SJCRH30 (cell line): ENCODE results near the gene COX14. TPM values are rescaled to one million over a fixed set of nuclear protein-coding genes. Genes with fewer than 3 reads are reported as not detected.
"Not testable (repeated sequence)": the region's sequence is repeated elsewhere in the genome, so short reads cannot be mapped to it uniquely, and the experiment has no call there.

Source experiments
- DNase-seq, 2 experiments: peaks; one replicate each; pipeline ENCODE4 v3.0.0-alpha.2; 2015 to 2020
- H3K27ac ChIP-seq: fragments of 250-450 bp; sonication (Bioruptor Pico); 2 replicates; pipeline ENCODE4 v1.5.1; 2020; ENCODE audit warnings: mild to moderate bottlenecking, moderate library complexity
- H3K27me3 ChIP-seq: fragments of 250-450 bp; sonication (Bioruptor Pico); 2 replicates; pipeline ENCODE4 v1.5.1; 2020; ENCODE audit warnings: mild to moderate bottlenecking, moderate library complexity
- H3K36me3 ChIP-seq: fragments of 250-450 bp; sonication (Bioruptor Pico); 2 replicates; pipeline ENCODE4 v1.5.1; 2020; ENCODE audit warnings: mild to moderate bottlenecking, moderate library complexity
- H3K4me1 ChIP-seq: fragments of 250-450 bp; sonication (Bioruptor Pico); 2 replicates; pipeline ENCODE4 v1.5.1; 2020; ENCODE audit warnings: mild to moderate bottlenecking, moderate library complexity
- H3K4me3 ChIP-seq: fragments of 250-450 bp; sonication (Bioruptor Pico); 2 replicates; pipeline ENCODE4 v1.5.1; 2020; ENCODE audit warnings: mild to moderate bottlenecking, moderate library complexity
- H3K9me3 ChIP-seq: fragments of 250-450 bp; sonication (Bioruptor Pico); replicated peaks from 2 replicates; pipeline ENCODE4 v1.5.1; 2020; ENCODE audit warnings: mild to moderate bottlenecking, moderate library complexity
- total RNA-seq: library from RNA; depleted of rRNA; stranded (reverse); fragments of >200 nt; shearing (Covaris generic); gene quantifications from 2 replicates; pipeline ENCODE4 v1.2.3, GENCODE V29; 2014; rRNA removed

Gene COX14
- total RNA-seq, 1 experiment from 2014 or later, result 25.3 TPM

DNA sequence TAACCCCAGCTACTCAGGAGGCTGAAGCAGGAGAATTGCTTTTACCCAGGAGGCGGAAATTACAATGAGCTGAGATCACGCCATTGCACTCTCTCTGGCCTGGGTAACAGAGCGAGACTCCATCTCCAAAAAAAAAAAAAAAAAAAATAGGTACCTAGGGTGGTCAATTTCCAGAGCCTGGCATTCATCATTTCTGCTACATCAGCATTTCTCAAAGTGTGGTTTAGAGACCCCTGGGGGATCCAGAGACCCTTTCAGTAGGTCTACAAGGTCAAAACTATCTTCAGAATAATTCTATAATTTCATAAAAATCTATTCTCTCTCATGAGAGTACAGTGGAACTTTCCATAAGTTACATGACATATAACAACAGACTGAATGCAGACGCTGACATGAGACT is 35.2 kb downstream of the COX14 start:
- DNase-seq, result no peak
- Histone ChIP-seq H3K27me3 (no peaks in the 10 kb centered on the region), H3K9me3 (no peaks in the 10 kb centered on the region)

DNA sequence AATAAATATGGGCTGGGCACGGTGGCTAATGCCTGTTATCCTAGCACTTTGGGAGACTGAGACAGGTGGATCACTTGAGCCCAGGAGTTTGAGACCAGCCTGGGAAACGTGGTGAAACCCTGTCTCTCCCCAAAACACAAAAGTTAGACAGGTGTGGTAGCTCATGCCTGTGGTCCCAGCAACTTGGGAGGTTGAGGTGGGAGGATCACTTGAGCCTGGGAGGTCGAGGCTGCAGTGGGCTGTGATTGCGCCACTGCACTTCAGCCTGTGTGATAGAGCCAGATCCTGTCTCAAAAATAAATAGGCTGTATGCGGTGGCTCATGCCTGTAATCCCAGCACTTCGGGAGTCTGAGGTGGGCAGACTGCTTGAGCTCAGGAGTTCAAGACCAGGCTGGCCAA is 36.0 kb downstream of the COX14 start:
- not testable (repeated sequence) for H3K4me1 ChIP-seq, H3K27ac ChIP-seq, H3K9me3 ChIP-seq, H3K4me3 ChIP-seq, H3K27me3 ChIP-seq, DNase-seq, H3K36me3 ChIP-seq

More for the DNA sequence above, 35.2 kb downstream of the COX14 start:
- Histone ChIP-seq H3K4me3 (no peak overlapping the region), H3K36me3 (peaks cover 11% of the 10 kb centered on the region), H3K4me1 (no peaks in the 10 kb centered on the region), H3K27ac (no peak overlapping the region)

DNA sequence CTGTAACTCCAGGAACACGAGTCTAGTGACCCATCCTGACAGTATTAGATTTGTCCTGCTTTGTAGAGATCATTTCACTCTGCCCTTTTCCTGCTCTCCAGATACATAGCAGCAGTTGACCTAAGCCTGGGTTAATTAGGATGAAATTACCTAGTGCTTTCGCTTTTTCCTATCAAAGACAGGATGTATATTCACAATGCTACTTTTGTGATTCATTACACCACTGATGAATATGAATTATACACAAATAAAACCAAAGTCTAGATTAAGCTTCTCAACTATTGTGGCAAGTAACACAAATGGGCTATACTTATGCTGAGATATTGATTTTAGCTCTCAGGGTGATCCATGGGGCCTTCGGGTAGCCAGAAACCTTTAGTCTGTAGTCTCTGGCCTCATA is 37.3 kb downstream of the COX14 start:
- Histone ChIP-seq H3K36me3 (peaks cover 10% of the 10 kb centered on the region), H3K4me1 (no peaks in the 10 kb centered on the region), H3K27ac (no peak overlapping the region), H3K4me3 (no peak overlapping the region), H3K27me3 (no peaks in the 10 kb centered on the region), H3K9me3 (no peaks in the 10 kb centered on the region)
- DNase-seq, result no peak

DNA sequence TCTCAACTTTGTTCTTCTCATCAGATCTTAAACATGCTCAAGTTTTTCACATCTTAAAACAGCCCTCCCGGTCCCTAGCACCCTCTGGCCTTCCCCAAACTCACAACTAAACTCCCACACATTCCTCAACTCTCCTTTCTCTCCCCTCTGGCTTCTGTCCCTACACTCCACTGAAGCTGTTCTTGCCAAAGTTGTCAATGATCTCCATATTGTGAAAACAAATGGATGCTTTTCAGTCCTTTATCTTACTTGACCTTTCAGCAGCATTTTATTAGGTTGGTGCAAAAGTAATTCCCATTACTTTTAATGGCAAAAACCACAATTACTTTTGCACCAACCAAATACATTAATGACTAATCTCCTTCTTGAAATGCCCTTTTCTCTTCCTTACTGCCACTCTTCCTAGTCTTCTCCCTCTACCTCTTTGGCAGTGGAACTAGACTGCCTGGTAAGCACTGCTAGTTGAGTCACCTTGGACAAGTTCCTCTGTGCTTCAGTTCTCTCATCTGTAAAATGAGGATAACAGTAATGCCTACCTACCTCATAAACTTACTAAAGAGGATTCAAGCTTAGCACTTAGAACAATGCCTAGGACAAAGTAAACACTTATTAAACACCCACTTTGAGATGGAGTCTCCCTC is 39.1 kb downstream of the COX14 start:
- Histone ChIP-seq H3K4me3 (no peak overlapping the region), H3K9me3 (no peaks in the 10 kb centered on the region), H3K27me3 (no peaks in the 10 kb centered on the region), H3K4me1 (no peaks in the 10 kb centered on the region), H3K36me3 (peaks cover 12% of the 10 kb centered on the region), H3K27ac (no peak overlapping the region)
- DNase-seq, result no peak

DNA sequence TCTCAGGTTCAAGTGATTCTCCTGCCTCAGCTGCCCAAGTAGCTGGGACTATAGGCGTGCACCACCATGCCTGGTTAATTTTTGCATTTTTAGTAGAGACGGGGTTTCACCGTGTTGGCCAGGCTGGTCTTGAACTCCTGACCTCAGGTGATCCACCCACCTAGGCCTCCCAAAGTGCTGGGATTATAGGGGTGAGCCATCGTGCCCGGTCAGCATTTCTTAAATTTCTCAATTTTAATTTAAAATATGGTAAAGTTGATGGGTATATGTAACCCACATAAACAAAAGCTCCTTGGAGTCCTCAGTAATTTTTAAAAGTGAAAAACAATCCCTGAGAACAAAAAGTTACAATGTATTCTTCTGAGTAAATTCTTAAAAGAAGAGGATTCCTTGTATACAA is 42.9 kb downstream of the COX14 start:
- not testable (repeated sequence) for H3K36me3 ChIP-seq, DNase-seq, H3K27ac ChIP-seq, H3K4me1 ChIP-seq, H3K27me3 ChIP-seq, H3K9me3 ChIP-seq, H3K4me3 ChIP-seq

DNA sequence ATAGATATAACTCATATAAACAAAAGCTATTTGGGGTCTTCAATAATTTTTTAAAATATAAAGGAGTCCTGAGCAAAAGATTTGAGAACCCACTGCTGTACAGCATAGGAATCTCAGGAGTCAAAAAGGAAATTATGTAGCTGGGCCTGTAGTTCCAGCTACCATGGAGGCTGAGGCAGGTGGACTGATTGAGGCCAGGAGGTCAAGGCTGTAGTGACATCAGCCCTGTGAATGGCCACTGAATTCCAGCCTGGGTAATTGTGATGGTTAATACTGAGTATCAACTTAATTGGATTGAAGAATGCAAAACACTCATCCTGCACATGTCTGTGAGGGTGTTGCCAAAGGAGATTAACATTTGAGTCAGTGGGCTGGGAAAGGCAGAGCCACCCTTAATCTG is 44.6 kb downstream of the COX14 start:
- Histone ChIP-seq H3K4me3 (no peak overlapping the region), H3K27me3 (no peaks in the 10 kb centered on the region), H3K36me3 (peaks cover 10% of the 10 kb centered on the region), H3K9me3 (no peaks in the 10 kb centered on the region), H3K4me1 (no peaks in the 10 kb centered on the region), H3K27ac (no peak overlapping the region)
- DNase-seq, result no peak

DNA sequence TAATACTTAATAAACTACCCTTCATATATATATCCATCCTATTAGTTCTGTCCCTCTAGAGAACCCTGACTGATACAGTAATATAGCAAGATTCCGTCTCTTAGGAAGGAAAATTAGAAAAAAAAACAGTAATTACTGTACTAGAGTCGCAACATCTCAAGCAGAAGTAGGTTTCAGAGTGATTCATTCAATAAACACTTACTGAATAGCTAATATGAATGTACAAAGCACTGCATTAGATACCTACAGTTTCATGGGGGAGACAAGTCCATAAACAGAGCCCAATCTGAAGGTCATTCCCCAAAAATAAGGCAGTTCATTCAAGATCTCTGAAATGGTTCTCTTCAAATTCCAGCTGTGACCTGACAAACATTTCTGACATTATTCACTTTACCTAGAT is 45.2 kb downstream of the COX14 start:
- H3K9me3 ChIP-seq, result no peaks in the 10 kb centered on the region
- no peak overlapping the region for H3K27ac ChIP-seq
- no peak for DNase-seq
- no peaks in the 10 kb centered on the region for H3K4me1 ChIP-seq
- no peak overlapping the region for H3K4me3 ChIP-seq
- H3K36me3 ChIP-seq, result peaks cover 10% of the 10 kb centered on the region
- no peaks in the 10 kb centered on the region for H3K27me3 ChIP-seq

DNA sequence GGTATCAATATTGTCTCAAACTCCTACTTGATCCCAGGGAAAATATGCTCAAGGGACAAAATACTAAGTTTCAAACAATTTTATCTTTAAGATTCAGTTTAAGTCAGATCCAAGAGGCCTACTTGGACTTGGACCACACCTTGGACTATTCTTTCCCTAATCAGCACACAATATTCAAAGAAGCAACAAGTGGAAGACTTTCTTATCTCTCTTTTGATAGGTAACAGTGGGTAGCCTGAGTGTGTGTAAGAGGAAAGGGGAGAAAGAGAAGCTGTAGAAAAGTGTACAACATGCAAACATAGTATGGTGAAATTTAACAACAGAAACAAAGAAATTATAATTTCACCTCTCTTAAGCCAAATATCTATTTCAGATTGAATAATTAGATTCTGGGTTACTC is 48.6 kb downstream of the COX14 start:
- Histone ChIP-seq H3K4me3 (no peak overlapping the region), H3K36me3 (peaks cover 3% of the 10 kb centered on the region), H3K4me1 (no peaks in the 10 kb centered on the region; the same call in 1 of the 2 replicates), H3K9me3 (no peaks in the 10 kb centered on the region), H3K27me3 (no peaks in the 10 kb centered on the region), H3K27ac (no peak overlapping the region)
- no peak for DNase-seq

DNA sequence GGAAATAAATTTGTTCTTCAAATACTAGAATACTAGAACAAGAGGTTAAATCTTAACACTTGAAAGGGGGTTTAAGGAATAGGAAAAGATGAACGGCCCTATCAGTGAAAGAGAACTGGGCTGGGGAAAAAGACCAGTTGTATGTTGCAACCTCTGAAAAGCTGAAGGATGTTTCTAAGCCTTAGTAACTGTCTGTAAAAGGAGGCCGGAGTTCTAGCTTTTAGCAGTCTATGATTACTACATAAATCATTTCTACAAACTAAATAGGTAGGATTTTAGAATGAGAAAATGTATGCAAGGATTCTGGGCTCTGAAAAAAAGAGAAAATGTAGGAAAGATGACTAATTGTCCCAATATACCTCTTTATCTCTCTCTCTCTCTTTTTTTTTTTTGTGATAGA is 50.2 kb downstream of the COX14 start:
- H3K4me3 ChIP-seq, result no peak overlapping the region
- no peaks in the 10 kb centered on the region; the same call in 1 of the 2 replicates for H3K36me3 ChIP-seq
- DNase-seq, result no peak
- no peaks in the 10 kb centered on the region for H3K27me3 ChIP-seq
- no peaks in the 10 kb centered on the region for H3K9me3 ChIP-seq
- peaks cover 3% of the 10 kb centered on the region; the same call in 1 of the 2 replicates for H3K4me1 ChIP-seq
- no peak overlapping the region for H3K27ac ChIP-seq

DNA sequence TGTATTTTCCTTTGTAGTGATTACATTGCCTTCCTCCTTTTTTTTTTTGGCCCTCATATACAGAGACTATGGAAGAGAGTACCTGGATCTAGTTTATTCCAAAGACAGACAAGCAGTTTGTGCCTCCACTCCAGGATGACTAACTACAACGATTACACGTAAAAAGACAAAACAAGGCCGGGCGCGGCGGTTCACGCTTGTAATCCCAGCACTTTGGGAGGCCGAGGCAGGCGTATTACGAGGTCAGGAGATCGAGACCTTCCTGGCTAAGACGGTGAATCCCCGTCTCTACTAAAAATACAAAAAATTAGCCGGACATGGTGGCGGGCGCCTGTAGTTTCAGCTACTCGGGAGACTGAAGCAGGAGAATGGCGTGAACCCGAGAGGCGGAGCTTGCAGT is 52.9 kb downstream of the COX14 start:
- Histone ChIP-seq H3K4me3 (no peak overlapping the region), H3K4me1 (peaks cover 3% of the 10 kb centered on the region; the same call in 1 of the 2 replicates), H3K36me3 (no peaks in the 10 kb centered on the region), H3K27ac (no peak overlapping the region), H3K27me3 (no peaks in the 10 kb centered on the region), H3K9me3 (no peaks in the 10 kb centered on the region)
- no peak for DNase-seq

DNA sequence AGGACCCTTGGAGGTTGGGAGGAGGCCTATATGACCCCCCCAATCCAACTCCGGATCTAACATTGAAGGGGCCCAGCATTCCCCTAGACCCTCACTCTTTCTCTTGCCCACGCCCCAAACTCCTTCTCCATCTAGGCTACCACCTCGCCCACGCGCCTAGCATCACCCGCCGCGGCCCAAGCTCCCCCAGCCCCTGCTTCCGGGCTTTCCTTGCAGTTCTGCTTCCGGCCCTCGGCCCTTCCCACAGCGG is 54.7 kb downstream of the COX14 start:
- peak in 1 of 2 experiments; percentile 57 for DNase-seq
- Histone ChIP-seq H3K4me1 (peaks cover 3% of the 10 kb centered on the region; the same call in 1 of the 2 replicates), H3K27me3 (no peaks in the 10 kb centered on the region), H3K36me3 (no peaks in the 10 kb centered on the region), H3K4me3 (peak overlapping the region; percentile 94), H3K9me3 (0 out of 2 replicates have a peak, but pooled peaks cover 2% of the 10 kb centered on the region), H3K27ac (peak overlapping the region; percentile 87)

DNA sequence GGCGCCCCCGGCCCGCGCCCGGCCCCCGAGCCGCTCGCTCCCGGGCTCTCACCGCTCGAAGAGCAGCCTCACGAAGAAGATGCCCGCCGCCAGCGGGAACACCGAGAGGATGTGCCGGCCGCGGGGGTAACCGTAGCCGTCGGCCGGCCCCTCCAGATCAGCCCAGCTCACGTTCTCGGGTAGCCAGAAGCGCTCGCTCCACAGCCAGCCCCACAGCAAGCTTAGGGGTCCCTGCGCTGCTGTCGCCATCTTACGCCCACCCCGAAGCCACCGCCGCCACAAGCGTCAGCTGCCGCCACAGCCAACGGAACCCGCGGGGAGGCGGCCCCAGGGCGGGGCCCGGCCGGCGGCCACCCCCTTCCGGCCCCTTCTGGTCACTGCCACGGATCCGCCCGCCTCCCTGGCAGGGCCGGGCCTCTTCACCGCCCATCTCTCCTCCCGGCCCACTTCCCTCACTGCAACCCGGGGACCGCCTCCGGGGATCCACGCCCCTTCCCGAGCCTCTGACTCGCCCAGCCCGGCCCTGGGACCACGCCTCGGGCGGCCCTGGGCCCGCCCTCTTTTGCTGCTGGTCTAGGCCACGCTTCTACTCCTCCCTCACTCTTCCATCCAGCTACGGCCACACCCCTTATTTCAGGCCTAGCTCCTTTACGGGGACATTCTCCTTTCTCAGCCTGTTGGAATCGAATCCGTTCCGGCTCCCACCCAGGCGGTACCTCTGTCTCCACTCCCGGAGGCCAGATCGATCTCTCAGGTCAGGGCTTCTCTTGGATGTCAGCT is 55.2 kb downstream of the COX14 start, which contains the start of gene CERS5:
CERS5 (minus strand) TSS at position 321 of the 780 bp plus-strand sequence; CDS start at position 249, 72 bp downstream.
- no peaks in the 10 kb centered on the region for H3K36me3 ChIP-seq
- peak within 1 kb of the TSS; percentile 87 for H3K27ac ChIP-seq
- peaks cover 3% of the 10 kb centered on the region; the same call in 1 of the 2 replicates for H3K4me1 ChIP-seq
- peak within 1 kb of the TSS; percentile 94 for H3K4me3 ChIP-seq
- 0 out of 2 replicates have a peak, but pooled peaks cover 2% of the 10 kb centered on the region for H3K9me3 ChIP-seq
- H3K27me3 ChIP-seq, result no peaks in the 10 kb centered on the region
- DNase-seq, result peak; percentile 100

Other genes with a start within 250 kb of the COX14 start
- 0.58 and 0.67 TPM in 2 replicates for gene FAIM2, start 208.3 kb upstream of the COX14 start, total RNA-seq
- gene AQP2, start 161.5 kb upstream of the COX14 start, total RNA-seq, result not detected in 2 replicates
- 0.18 TPM in 1 of 2 replicates, not detected in the other for gene AQP5, start 150.4 kb upstream of the COX14 start, total RNA-seq
- not detected in 2 replicates for gene AQP6, start 139.3 kb upstream of the COX14 start, total RNA-seq
- 148 and 152 TPM in 2 replicates for gene RACGAP1, start 86.7 kb upstream of the COX14 start, total RNA-seq
- gene ASIC1, start 54.6 kb upstream of the COX14 start, total RNA-seq, result 7.5 and 8.9 TPM in 2 replicates
- gene SMARCD1, start 26.9 kb upstream of the COX14 start, total RNA-seq, result 79.7 and 84.2 TPM in 2 replicates
- gene GPD1, start 8.2 kb upstream of the COX14 start, total RNA-seq, result 0.23 and 0.24 TPM in 2 replicates
- 43.4 and 58.7 TPM in 2 replicates for gene CERS5, start 55.1 kb downstream of the COX14 start, total RNA-seq
- 31.1 and 36.1 TPM in 2 replicates for gene LIMA1, start 171.3 kb downstream of the COX14 start, total RNA-seq